Sigmoid colon (tissue), 4 donors: ENCODE data around the gene BMPER.

Experiments
- EP300 ChIP-seq, 4 donors: sonication (generic); formaldehyde crosslinking; IDR thresholded peaks; one replicate each; pipeline ENCODE4 v1.6.1; 2017; ENCODE audit warnings: antibody characterized with exemption in 4 of 4
- POLR2A ChIP-seq, 2 donors: fragments of 450-650 bp; IDR thresholded peaks; one replicate each; pipeline ENCODE4 v1.6.1; 2016; ENCODE audit warnings: antibody characterized with exemption in 2 of 2, mild to moderate bottlenecking in 2 of 2, moderate library complexity in 2 of 2
- POLR2AphosphoS5 ChIP-seq, 4 donors: sonication (generic); formaldehyde crosslinking; IDR thresholded peaks; one replicate each; pipeline ENCODE4 v1.6.1; 2017; ENCODE audit warnings: antibody characterized with exemption in 4 of 4
- TF ChIP-seq, protein P1 (sequence below), 4 experiments: fragments of 450-650 bp in 3 of 4; fragments of 200-600 bp in 1 of 4; IDR thresholded peaks; one replicate each; pipeline ENCODE4 v1.5.1; 2016 to 2019; ENCODE audit warnings: antibody characterized with exemption in 4 of 4, mild to moderate bottlenecking in 3 of 4, moderate library complexity in 2 of 4

GRCh38 chr7:34059136-34059828, 153.9 kb downstream of the BMPER start:
- TF ChIP-seq, protein P1, sequence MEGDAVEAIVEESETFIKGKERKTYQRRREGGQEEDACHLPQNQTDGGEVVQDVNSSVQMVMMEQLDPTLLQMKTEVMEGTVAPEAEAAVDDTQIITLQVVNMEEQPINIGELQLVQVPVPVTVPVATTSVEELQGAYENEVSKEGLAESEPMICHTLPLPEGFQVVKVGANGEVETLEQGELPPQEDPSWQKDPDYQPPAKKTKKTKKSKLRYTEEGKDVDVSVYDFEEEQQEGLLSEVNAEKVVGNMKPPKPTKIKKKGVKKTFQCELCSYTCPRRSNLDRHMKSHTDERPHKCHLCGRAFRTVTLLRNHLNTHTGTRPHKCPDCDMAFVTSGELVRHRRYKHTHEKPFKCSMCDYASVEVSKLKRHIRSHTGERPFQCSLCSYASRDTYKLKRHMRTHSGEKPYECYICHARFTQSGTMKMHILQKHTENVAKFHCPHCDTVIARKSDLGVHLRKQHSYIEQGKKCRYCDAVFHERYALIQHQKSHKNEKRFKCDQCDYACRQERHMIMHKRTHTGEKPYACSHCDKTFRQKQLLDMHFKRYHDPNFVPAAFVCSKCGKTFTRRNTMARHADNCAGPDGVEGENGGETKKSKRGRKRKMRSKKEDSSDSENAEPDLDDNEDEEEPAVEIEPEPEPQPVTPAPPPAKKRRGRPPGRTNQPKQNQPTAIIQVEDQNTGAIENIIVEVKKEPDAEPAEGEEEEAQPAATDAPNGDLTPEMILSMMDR (IDR thresholded peaks at IDR 0.05) = no peak
- TF ChIP-seq POLR2A (IDR thresholded peaks at IDR 0.05) (no peak), EP300 (IDR thresholded peaks at IDR 0.05) (no peak), POLR2AphosphoS5 (IDR thresholded peaks at IDR 0.05) (no peak)
